MM.1S (cell line): ENCODE data around the gene GPER1.

Source experiments
- DNase-seq: peaks from one replicate; pipeline ENCODE4 v3.0.0-alpha.2; 2015
- H2AFZ ChIP-seq: fragments of 300-600 bp; sonication (generic); 2 replicates; pipeline ENCODE4 v1.6.0; 2016; ENCODE audit warnings: antibody characterized with exemption, low read length
- H3F3A ChIP-seq: fragments of 300-600 bp; sonication (generic); 2 replicates; pipeline ENCODE4 v1.6.1; 2016; ENCODE audit warnings: mild to moderate bottlenecking, antibody characterized with exemption, low read length, moderate library complexity, mixed read lengths; ENCODE audit not compliant: insufficient read depth
- H3K27ac ChIP-seq: fragments of 300-600 bp; sonication (generic); 2 replicates; pipeline ENCODE4 v1.5.1; 2016; ENCODE audit warnings: mild to moderate bottlenecking, low read length
- H3K27me3 ChIP-seq: fragments of 300-600 bp; sonication (generic); replicated peaks from 2 replicates; pipeline ENCODE4 v1.6.0; 2016; ENCODE audit warnings: low read length; ENCODE audit not compliant: insufficient read depth
- H3K36me3 ChIP-seq: fragments of 300-600 bp; sonication (generic); replicated peaks from 2 replicates; pipeline ENCODE4 v1.6.1; 2016; ENCODE audit warnings: mild to moderate bottlenecking, low read length, mixed read lengths; ENCODE audit not compliant: insufficient read depth
- H3K4me1 ChIP-seq: fragments of 300-600 bp; sonication (generic); 2 replicates; pipeline ENCODE4 v1.6.1; 2016; ENCODE audit warnings: low read length, mixed read lengths
- H3K4me2 ChIP-seq: fragments of 300-600 bp; sonication (generic); 2 replicates; pipeline ENCODE4 v1.6.0; 2016; ENCODE audit warnings: low read depth, low read length
- H3K4me3 ChIP-seq: fragments of 300-600 bp; sonication (generic); 2 replicates; pipeline ENCODE4 v1.5.1; 2016; ENCODE audit warnings: low read length, mixed read lengths
- H3K79me2 ChIP-seq: fragments of 300-600 bp; sonication (generic); 2 replicates; pipeline ENCODE4 v1.6.1; 2016; ENCODE audit warnings: mixed run types, low read length, mixed read lengths
- H3K9ac ChIP-seq: fragments of 300-600 bp; sonication (generic); 2 replicates; pipeline ENCODE4 v1.6.1; 2016; ENCODE audit warnings: low read length, mixed read lengths
- H3K9me2 ChIP-seq: fragments of 300-600 bp; sonication (generic); replicated peaks from 2 replicates; pipeline ENCODE4 v1.6.1; 2016; ENCODE audit warnings: mild to moderate bottlenecking, low read length, mixed read lengths; ENCODE audit not compliant: insufficient read depth
- H3K9me3 ChIP-seq: fragments of 300-600 bp; sonication (generic); replicated peaks from 2 replicates; pipeline ENCODE4 v1.6.1; 2016; ENCODE audit warnings: mild to moderate bottlenecking, low read length, mixed read lengths; ENCODE audit not compliant: insufficient read depth
- H4K20me1 ChIP-seq: fragments of 300-600 bp; sonication (generic); 2 replicates; pipeline ENCODE4 v1.6.1; 2016; ENCODE audit warnings: mild to moderate bottlenecking, low read length, moderate library complexity, mixed read lengths; ENCODE audit not compliant: insufficient read depth
- EZH2 ChIP-seq: fragments of 300-600 bp; sonication (generic); optimal IDR thresholded peaks from 2 replicates; pipeline ENCODE3; 2017; ENCODE audit warnings: low read depth, mild to moderate bottlenecking, antibody characterized with exemption, low read length, mixed read lengths
- EZH2phosphoT487 ChIP-seq: fragments of 300-600 bp; sonication (generic); IDR thresholded peaks from 2 replicates; pipeline ENCODE4 v1.6.1; 2018; ENCODE audit warnings: antibody characterized with exemption, low read length
- TF ChIP-seq, protein P1 (sequence below): fragments of 300-600 bp; sonication (generic); IDR thresholded peaks from 2 replicates; pipeline ENCODE4 v1.5.1; 2016; ENCODE audit warnings: antibody characterized with exemption, low read length, mixed read lengths

The GPER1 gene

DNA sequence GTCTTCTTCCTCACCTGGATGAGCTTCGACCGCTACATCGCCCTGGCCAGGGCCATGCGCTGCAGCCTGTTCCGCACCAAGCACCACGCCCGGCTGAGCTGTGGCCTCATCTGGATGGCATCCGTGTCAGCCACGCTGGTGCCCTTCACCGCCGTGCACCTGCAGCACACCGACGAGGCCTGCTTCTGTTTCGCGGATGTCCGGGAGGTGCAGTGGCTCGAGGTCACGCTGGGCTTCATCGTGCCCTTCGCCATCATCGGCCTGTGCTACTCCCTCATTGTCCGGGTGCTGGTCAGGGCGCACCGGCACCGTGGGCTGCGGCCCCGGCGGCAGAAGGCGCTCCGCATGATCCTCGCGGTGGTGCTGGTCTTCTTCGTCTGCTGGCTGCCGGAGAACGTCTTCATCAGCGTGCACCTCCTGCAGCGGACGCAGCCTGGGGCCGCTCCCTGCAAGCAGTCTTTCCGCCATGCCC is 4.3 kb downstream of the GPER1 start:
- Histone ChIP-seq H3K79me2 (no peaks in the 10 kb centered on the region), H3K9me2 (no peaks in the 10 kb centered on the region), H3K27ac (no peak overlapping the region), H3K4me2 (no peak overlapping the region), H3K4me3 (no peak overlapping the region), H3K4me1 (no peaks in the 10 kb centered on the region), H3F3A (no peaks in the 10 kb centered on the region), H3K9ac (no peak overlapping the region), H2AFZ (no peak overlapping the region), H3K27me3 (no peaks in the 10 kb centered on the region), H3K36me3 (no peaks in the 10 kb centered on the region), H3K9me3 (no peaks in the 10 kb centered on the region), H4K20me1 (no peaks in the 10 kb centered on the region)
- TF ChIP-seq EZH2phosphoT487 (no peak), EZH2 (no peak)
- TF ChIP-seq, protein P1, sequence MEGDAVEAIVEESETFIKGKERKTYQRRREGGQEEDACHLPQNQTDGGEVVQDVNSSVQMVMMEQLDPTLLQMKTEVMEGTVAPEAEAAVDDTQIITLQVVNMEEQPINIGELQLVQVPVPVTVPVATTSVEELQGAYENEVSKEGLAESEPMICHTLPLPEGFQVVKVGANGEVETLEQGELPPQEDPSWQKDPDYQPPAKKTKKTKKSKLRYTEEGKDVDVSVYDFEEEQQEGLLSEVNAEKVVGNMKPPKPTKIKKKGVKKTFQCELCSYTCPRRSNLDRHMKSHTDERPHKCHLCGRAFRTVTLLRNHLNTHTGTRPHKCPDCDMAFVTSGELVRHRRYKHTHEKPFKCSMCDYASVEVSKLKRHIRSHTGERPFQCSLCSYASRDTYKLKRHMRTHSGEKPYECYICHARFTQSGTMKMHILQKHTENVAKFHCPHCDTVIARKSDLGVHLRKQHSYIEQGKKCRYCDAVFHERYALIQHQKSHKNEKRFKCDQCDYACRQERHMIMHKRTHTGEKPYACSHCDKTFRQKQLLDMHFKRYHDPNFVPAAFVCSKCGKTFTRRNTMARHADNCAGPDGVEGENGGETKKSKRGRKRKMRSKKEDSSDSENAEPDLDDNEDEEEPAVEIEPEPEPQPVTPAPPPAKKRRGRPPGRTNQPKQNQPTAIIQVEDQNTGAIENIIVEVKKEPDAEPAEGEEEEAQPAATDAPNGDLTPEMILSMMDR, result no peak
- no peak for DNase-seq

DNA sequence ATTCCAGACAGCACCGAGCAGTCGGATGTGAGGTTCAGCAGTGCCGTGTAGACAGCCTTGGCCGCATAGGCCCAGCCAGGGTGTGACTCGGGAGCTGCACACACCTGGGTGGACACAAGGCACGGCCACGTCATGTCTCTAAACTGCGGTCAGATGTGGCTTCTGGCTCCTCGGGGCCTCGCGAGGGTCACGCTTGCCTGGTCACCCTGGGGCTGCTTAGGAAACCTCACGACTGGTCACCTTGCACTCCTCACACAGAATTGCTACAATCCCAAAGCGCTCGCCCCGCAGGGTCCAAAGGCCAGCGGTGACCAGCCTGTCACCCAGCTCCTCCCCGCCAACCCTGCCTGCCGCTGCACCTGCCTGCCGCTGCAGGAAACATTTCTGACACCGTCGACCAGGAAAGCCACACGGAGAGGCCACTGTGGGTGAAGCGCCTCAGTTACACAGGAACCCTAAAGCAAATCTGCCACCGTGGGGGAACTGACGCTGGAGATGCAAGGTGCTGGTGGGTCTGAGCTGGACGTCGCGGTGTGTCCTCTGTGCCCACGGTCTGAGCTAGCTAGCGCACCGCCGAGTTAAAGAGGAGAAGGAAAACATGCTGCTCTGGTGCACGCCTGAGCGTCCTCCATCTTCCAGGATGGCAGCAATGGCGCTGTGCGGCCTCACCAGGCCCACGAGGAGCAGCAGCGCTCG is 5.0 kb downstream of the GPER1 start:
- Histone ChIP-seq H3F3A (no peaks in the 10 kb centered on the region), H3K79me2 (no peaks in the 10 kb centered on the region), H3K27ac (no peak overlapping the region), H3K4me2 (no peak overlapping the region), H3K9me3 (no peaks in the 10 kb centered on the region), H3K27me3 (no peaks in the 10 kb centered on the region), H3K36me3 (no peaks in the 10 kb centered on the region), H3K9ac (no peak overlapping the region), H2AFZ (no peak overlapping the region), H4K20me1 (no peaks in the 10 kb centered on the region), H3K4me1 (no peaks in the 10 kb centered on the region), H3K9me2 (no peaks in the 10 kb centered on the region), H3K4me3 (no peak overlapping the region)
- no peak for DNase-seq
- TF ChIP-seq EZH2, result no peak
- TF ChIP-seq, protein P1, result no peak
- TF ChIP-seq EZH2phosphoT487, result no peak

DNA sequence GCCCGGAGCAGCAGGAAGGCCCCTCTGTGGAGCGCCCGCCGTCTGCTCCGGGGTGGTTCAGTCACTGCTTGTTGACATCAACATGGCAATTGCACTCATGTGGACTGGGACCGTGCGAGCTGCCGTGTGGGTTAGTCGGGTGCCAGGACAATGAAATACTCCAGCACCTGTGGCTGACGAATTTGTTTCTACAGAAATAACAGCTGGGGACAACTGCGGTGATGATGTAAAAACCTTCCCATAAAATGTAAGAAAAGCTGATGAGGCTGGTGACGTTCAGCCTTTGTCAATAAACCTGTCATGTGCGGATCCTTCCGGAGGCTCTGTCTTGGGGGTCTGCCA is 5.6 kb downstream of the GPER1 start:
- H3K79me2 ChIP-seq, result no peaks in the 10 kb centered on the region
- H3K9me2 ChIP-seq, result no peaks in the 10 kb centered on the region
- no peak for DNase-seq
- H3K27me3 ChIP-seq, result no peaks in the 10 kb centered on the region
- H3K9ac ChIP-seq, result no peak overlapping the region
- H3F3A ChIP-seq, result no peaks in the 10 kb centered on the region
- no peak overlapping the region for H3K4me3 ChIP-seq
- no peaks in the 10 kb centered on the region for H4K20me1 ChIP-seq
- H2AFZ ChIP-seq, result no peak overlapping the region
- no peak overlapping the region for H3K4me2 ChIP-seq
- no peak for TF ChIP-seq EZH2
- no peak for TF ChIP-seq EZH2phosphoT487
- TF ChIP-seq, protein P1, result no peak
- H3K9me3 ChIP-seq, result no peaks in the 10 kb centered on the region
- H3K27ac ChIP-seq, result no peak overlapping the region
- no peaks in the 10 kb centered on the region for H3K4me1 ChIP-seq
- no peaks in the 10 kb centered on the region for H3K36me3 ChIP-seq
